ENCODE results near the gene GRID1. TPM values are rescaled to one million over a fixed set of nuclear protein-coding genes. Genes with fewer than 3 reads are reported as not detected.

GRID1 gene
- total RNA-seq, 1 donor from 2014 or later = 0.75 TPM

DNA sequence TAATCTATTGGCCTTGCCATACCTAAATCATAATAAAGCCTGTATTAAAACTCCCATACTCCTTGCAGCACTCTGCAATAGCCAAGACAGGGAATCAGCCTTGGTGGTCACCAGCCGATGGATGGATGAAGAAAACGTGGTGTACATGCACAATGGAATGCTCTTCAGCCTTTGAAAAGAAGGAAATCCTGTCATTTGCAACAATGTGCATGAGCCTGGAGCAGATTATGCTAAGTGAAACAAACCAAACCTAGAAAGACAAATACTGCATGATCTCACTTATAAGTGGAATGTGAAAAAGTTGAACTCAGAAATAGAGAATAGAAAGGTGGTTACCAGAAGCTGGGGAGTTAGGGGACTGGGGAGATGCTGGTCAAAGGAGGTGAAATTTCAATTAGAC is 218.5 kb downstream of the GRID1 start:
- Histone ChIP-seq H3K4me2 (ENCODE audit: low read length) (no peak overlapping the region), H3K36me3 (ENCODE audit: insufficient read depth, low read length) (no peaks in the 10 kb centered on the region), H3K9me3 (ENCODE audit: insufficient read depth, low read depth, low read length) (no peaks in the 10 kb centered on the region), H3K27me3 (ENCODE audit: insufficient read depth, low read length) (no peaks in the 10 kb centered on the region), H3K9ac (ENCODE audit: low read length) (no peak overlapping the region), H3K79me2 (ENCODE audit: insufficient read depth, low read length) (no peaks in the 10 kb centered on the region), H4K20me1 (ENCODE audit: insufficient read depth, low read length) (no peaks in the 10 kb centered on the region), H3K27ac (ENCODE audit: low read depth, low read length) (no peak overlapping the region), H2AFZ (ENCODE audit: low read depth, low read length) (no peak overlapping the region), H3K4me1 (ENCODE audit: insufficient read depth, low read length) (no peaks in the 10 kb centered on the region), H3K4me3 (ENCODE audit: insufficient read depth, low read depth, low read length) (no peak overlapping the region)
- H3K36me3 Mint-ChIP-seq (ENCODE audit: low read depth, unreplicated experiment) = no peaks in the 10 kb centered on the region
- H3K4me1 Mint-ChIP-seq (ENCODE audit: low read depth, unreplicated experiment) = no peaks in the 10 kb centered on the region
- no peak for FAIRE-seq
- TF ChIP-seq EZH2 (IDR thresholded peaks at IDR 0.05; ENCODE audit: insufficient read depth, low read length) (no peak), CTCF (IDR thresholded peaks at IDR 0.05; ENCODE audit: insufficient read depth, low read depth, low read length) (no peak)
- DNase-seq (ENCODE audit: low read depth) = no peak
- no peak overlapping the region for H3K27ac Mint-ChIP-seq (ENCODE audit: unreplicated experiment)
- peaks cover 4% of the 10 kb centered on the region for H3K9me3 Mint-ChIP-seq (ENCODE audit: unreplicated experiment)
- H3K27me3 Mint-ChIP-seq (ENCODE audit: low read depth, unreplicated experiment) = peaks cover 28% of the 10 kb centered on the region
- H3K4me3 Mint-ChIP-seq (ENCODE audit: unreplicated experiment) = no peak overlapping the region

- Histone ChIP-seq H3K4me3 (ENCODE audit: insufficient read depth, low read depth, low read length) (no peak overlapping the region), H3K79me2 (ENCODE audit: insufficient read depth, low read length) (no peaks in the 10 kb centered on the region), H3K27me3 (ENCODE audit: insufficient read depth, low read length) (no peaks in the 10 kb centered on the region), H3K36me3 (ENCODE audit: insufficient read depth, low read length) (no peaks in the 10 kb centered on the region), H3K27ac (ENCODE audit: low read depth, low read length) (no peak overlapping the region), H3K9me3 (ENCODE audit: insufficient read depth, low read depth, low read length) (peaks cover 4% of the 10 kb centered on the region), H3K4me1 (ENCODE audit: insufficient read depth, low read length) (no peaks in the 10 kb centered on the region), H3K4me2 (ENCODE audit: low read length) (no peak overlapping the region), H3K9ac (ENCODE audit: low read length) (no peak overlapping the region), H4K20me1 (ENCODE audit: insufficient read depth, low read length) (no peaks in the 10 kb centered on the region), H2AFZ (ENCODE audit: low read depth, low read length) (no peak overlapping the region)
- TF ChIP-seq EZH2 (IDR thresholded peaks at IDR 0.05; ENCODE audit: insufficient read depth, low read length) = no peak
- Mint-ChIP-seq H3K4me3 (ENCODE audit: unreplicated experiment) (no peak overlapping the region), H3K9me3 (ENCODE audit: unreplicated experiment) (peaks cover 5% of the 10 kb centered on the region), H3K36me3 (ENCODE audit: low read depth, unreplicated experiment) (no peaks in the 10 kb centered on the region), H3K27me3 (ENCODE audit: low read depth, unreplicated experiment) (peaks cover 38% of the 10 kb centered on the region), H3K27ac (ENCODE audit: unreplicated experiment) (no peak overlapping the region), H3K4me1 (ENCODE audit: low read depth, unreplicated experiment) (no peaks in the 10 kb centered on the region)
- FAIRE-seq = no peak
- DNase-seq (ENCODE audit: low read depth) = no peak
Observed at GRCh38 chr10:86144301-86144700, 222.3 kb downstream of the GRID1 start.

DNA sequence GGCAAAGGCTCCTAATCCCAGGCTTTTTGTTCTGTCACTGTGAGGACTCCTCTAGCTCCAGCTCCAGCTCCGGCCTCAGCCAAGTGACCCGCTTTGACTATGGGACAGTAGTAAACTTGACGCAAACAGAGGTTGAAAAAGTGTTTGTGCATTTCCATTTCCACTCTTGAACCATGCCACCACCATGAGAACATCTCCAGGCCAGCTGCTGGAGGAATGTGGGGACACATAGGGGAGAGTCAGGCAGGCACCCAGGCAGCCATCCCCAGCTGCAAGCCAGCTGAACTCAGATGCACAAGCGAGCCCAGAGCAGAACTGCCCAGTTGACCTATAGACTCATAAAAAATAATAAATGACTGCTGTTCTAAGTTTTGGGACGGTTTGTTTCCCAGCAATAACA is 224.7 kb downstream of the GRID1 start:
- DNase-seq (ENCODE audit: low read depth) = no peak
- no peak for FAIRE-seq

More for the DNA sequence above, 224.7 kb downstream of the GRID1 start:
- Mint-ChIP-seq H3K27ac (ENCODE audit: unreplicated experiment) (no peak overlapping the region), H3K4me1 (ENCODE audit: low read depth, unreplicated experiment) (no peaks in the 10 kb centered on the region), H3K36me3 (ENCODE audit: low read depth, unreplicated experiment) (no peaks in the 10 kb centered on the region), H3K27me3 (ENCODE audit: low read depth, unreplicated experiment) (peaks cover 32% of the 10 kb centered on the region), H3K9me3 (ENCODE audit: unreplicated experiment) (peaks cover 6% of the 10 kb centered on the region), H3K4me3 (ENCODE audit: unreplicated experiment) (no peak overlapping the region)
- Histone ChIP-seq H3K4me3 (ENCODE audit: insufficient read depth, low read depth, low read length) (no peak overlapping the region), H3K4me1 (ENCODE audit: insufficient read depth, low read length) (no peaks in the 10 kb centered on the region), H3K79me2 (ENCODE audit: insufficient read depth, low read length) (no peaks in the 10 kb centered on the region), H3K9ac (ENCODE audit: low read length) (no peak overlapping the region), H4K20me1 (ENCODE audit: insufficient read depth, low read length) (no peaks in the 10 kb centered on the region), H3K27me3 (ENCODE audit: insufficient read depth, low read length) (no peaks in the 10 kb centered on the region), H3K27ac (ENCODE audit: low read depth, low read length) (no peak overlapping the region), H3K36me3 (ENCODE audit: insufficient read depth, low read length) (no peaks in the 10 kb centered on the region), H3K9me3 (ENCODE audit: insufficient read depth, low read depth, low read length) (peaks cover 4% of the 10 kb centered on the region), H2AFZ (ENCODE audit: low read depth, low read length) (no peak overlapping the region), H3K4me2 (ENCODE audit: low read length) (no peak overlapping the region)
- TF ChIP-seq EZH2 (IDR thresholded peaks at IDR 0.05; ENCODE audit: insufficient read depth, low read length) (no peak), CTCF (IDR thresholded peaks at IDR 0.05; ENCODE audit: insufficient read depth, low read depth, low read length) (no peak)
